Skeletal muscle tissue (tissue), 4 donors: ENCODE results near the gene SH2D3C. TPM values are rescaled to one million over a fixed set of nuclear protein-coding genes. Genes with fewer than 3 reads are reported as not detected.
"Not testable (repeated sequence)": the region's sequence is repeated elsewhere in the genome, so short reads cannot be mapped to it uniquely, and the experiment has no call there.

Experiments
- H3K27ac ChIP-seq: one replicate; pipeline ENCODE4 v1.7.0; 2013; ENCODE audit warnings: mild to moderate bottlenecking, low read depth, low read length, inconsistent platforms
- H3K27me3 ChIP-seq, 3 donors: one replicate each; pipeline ENCODE4 v1.7.0; 2013; ENCODE audit warnings: low read length in 3 of 3; ENCODE audit not compliant: control insufficient read depth in 3 of 3, insufficient read depth in 3 of 3
- H3K36me3 ChIP-seq, 3 donors: one replicate each; pipeline ENCODE4 v1.7.0; 2013; ENCODE audit warnings: low read length in 3 of 3; ENCODE audit not compliant: control insufficient read depth in 3 of 3, insufficient read depth in 3 of 3
- H3K4me1 ChIP-seq, 3 donors: one replicate each; pipeline ENCODE4 v1.7.0; 2013; ENCODE audit warnings: low read length in 3 of 3, mild to moderate bottlenecking in 3 of 3; ENCODE audit not compliant: control insufficient read depth in 3 of 3, insufficient read depth in 3 of 3
- H3K4me3 ChIP-seq, 3 donors: one replicate each; pipeline ENCODE4 v1.7.0; 2013; ENCODE audit warnings: low read length in 3 of 3
- H3K9ac ChIP-seq, 3 donors: one replicate each; pipeline ENCODE4 v1.7.0; 2013; ENCODE audit warnings: low read length in 3 of 3, mild to moderate bottlenecking in 3 of 3, moderate library complexity in 2 of 3, low read depth in 1 of 3
- H3K9me3 ChIP-seq, 3 donors: one replicate each; pipeline ENCODE4 v1.7.0; 2013; ENCODE audit warnings: low read length in 3 of 3; ENCODE audit not compliant: control insufficient read depth in 3 of 3
- total RNA-seq: library from RNA; depleted of rRNA; stranded (reverse); fragments of >200 nt; gene quantifications from one replicate; pipeline ENCODE4 v1.2.3, GENCODE V29; 2014
- donor health status: Osteomylitis.

SH2D3C gene
- total RNA-seq, 1 donor from 2014 or later, result 15.1 TPM

DNA sequence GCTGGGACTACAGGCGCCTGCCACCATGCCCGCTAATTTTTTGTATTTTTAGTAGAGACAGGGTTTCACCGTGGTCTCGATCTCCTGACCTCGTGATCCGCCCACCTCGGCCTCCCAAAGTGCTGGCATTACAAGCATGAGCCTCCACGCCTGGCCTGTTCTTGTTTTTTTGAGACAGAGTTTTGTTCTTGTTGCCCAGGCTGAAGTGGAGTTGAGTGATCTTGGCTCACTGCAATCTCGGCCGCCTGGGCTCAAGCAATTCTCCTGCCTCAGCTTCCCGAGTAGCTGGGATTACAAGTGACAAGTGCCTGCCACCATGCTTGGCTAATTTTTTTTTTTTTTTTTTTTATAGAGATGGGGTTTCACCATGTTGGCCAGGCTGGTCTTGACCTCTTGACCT lies 21.7 kb downstream of the SH2D3C start:
- H3K9ac ChIP-seq, H3K4me3 ChIP-seq, H3K9me3 ChIP-seq, H3K36me3 ChIP-seq, H3K27ac ChIP-seq: not testable (repeated sequence)
- Histone ChIP-seq H3K4me1 (peaks cover 8 to 14% (median 14%) of the 10 kb centered on the region in 3 donors), H3K27me3 (peaks cover 27 to 37% (median 29%) of the 10 kb centered on the region in 3 donors)

DNA sequence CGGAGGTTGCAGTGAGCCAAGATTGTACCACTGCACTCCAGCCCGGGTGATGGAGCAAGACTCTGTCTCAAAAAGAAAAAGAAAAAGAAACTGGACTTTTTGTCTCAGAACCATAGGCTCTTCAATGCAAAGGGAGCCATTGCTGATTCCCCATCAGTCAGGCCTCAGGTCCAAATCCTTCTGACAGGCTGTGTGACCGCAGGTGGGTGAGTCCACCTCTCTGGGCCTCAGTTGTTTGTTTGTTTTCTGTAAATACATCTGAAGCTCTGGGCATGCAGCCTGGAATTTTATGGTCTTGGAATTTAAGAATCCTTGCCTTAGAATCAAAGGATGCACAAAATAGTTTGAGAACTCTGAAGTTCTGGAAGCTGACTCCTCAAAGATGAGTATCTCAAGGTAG lies 22.2 kb downstream of the SH2D3C start:
- Histone ChIP-seq H3K9ac (no peak overlapping the region), H3K27me3 (peaks cover 27 to 37% (median 29%) of the 10 kb centered on the region in 3 donors), H3K27ac (no peak overlapping the region), H3K36me3 (no peaks in the 10 kb centered on the region), H3K4me3 (no peak overlapping the region), H3K4me1 (peaks cover 3 to 10% (median 9%) of the 10 kb centered on the region in 3 donors), H3K9me3 (no peaks in the 10 kb centered on the region)

DNA sequence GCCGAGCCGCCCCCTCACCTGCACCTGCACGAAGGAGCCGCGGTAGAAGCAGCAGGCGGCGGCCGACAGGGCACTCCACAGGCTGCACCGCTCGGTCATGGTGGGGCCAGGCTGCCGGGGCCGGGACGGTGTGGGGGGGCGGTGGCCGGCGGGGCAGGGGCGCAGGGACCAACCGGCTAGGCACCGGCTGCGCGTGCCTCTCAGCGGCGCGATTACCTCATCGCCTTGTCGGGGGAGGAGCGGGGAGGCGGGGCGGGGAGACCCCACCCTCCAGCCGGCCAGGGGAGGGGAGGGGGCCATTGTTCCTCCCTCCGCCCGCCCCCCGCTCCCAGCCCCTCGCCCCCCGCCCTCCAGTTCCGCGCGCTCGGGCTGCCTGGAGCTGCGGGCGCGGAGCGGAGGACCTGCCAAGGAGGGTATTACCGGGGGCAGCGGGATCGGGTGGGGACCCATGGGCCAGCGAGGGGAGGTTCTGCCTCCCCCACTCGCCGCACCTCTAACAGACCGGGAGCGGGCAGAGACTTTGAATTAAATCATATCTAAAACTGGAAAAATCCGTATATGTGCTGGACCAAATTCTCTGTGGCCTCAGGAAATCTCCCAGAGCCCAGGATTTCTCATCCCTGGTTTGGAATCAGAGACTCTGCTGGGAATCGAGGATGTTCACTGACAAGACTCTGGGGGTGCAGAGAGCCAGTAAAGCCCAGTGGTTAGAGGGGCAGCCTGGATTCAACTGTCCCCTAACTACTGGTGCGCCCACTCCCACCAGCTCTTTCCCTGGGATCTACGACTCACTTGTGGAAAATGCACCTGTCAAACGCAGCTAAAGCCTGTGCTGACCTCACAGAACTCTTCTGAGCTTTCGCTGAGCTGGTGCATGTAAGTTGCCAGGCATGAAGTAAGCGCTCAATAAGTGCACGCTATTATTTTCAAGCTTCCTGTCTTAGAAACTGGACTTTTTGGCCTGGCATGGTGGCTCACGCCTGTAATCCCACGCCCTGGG lies 23.1 kb downstream of the SH2D3C start:
- Histone ChIP-seq H3K4me3 (no peak overlapping the region), H3K9me3 (no peaks in the 10 kb centered on the region), H3K4me1 (peaks cover 0 to 7% (median 7%) of the 10 kb centered on the region in 3 donors), H3K27me3 (peaks cover 27 to 37% (median 27%) of the 10 kb centered on the region in 3 donors), H3K9ac (no peak overlapping the region), H3K36me3 (no peaks in the 10 kb centered on the region), H3K27ac (no peak overlapping the region)

DNA sequence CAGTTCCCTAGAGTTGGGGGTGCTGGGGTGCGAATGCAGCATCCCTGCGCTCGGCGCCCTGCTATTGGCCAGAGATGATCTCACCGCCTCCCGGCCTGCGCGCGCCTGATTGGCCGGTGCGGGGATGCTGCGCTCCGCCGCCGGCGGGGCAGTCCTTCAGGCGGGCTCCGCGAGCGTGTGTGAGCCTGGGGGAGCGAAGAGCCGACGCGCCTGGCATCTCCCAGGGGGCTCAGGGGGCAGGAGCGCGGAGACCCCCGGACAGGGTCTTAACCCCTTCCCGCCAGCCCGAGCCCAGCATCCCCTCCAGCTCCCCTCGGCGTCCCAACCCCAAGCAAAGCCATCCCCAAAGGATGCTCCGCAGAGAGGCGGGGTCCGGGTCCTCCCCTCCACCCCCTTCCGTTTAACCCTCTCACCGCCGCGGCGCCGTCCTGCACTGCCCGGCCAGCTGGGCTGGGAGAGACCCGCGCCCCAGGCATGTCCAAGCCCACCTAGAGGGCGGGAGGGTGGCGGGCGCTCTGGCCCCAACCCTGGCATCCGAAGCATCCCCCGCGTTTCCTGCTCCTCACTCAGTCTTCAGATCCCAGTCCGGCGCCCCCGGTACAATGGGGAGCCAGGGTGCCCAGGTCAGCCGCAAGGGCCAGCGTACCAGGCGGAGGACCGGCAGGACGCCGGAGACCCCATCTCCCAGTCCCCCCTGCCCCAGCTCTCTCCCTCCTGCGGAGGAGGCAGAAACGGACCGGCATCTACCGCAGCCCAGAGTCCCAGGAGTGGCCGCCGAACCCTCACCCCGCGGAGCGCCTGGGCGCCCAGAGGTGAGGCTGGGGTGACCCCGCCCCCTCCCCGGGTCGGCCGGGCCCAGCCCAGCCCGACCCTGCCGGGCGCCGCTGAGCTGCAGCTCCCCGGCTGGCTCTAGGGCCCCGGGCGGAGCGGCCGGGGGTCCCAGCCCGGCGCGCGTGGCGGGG lies 24.1 kb downstream of the SH2D3C start:
- peaks cover 0 to 7% (median 5%) of the 10 kb centered on the region in 3 donors for H3K4me1 ChIP-seq
- no peak overlapping the region for H3K9ac ChIP-seq
- no peak overlapping the region for H3K27ac ChIP-seq

DNA sequence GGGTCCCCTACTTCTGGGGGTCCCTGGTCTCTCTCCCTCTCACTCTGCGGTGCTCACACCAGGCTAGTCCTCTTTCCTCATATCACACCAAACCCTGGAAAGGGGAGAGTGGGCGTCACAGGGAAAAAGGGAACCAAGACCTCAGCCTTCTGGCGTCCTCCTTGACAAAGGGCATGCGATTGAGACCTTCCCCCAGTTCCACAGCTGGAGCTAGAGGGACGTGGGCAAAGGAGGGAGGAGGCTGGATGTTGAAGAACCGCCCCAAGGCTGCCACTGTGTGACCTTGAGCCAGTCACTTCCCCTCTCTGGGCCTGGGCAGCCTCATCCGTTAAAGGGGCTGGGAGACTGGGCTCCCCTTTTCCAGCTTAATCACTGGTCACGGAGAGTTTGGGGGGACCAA lies 24.8 kb downstream of the SH2D3C start:
- Histone ChIP-seq H3K4me1 (peaks cover 0 to 7% (median 5%) of the 10 kb centered on the region in 3 donors), H3K4me3 (no peak overlapping the region), H3K9ac (no peak overlapping the region), H3K36me3 (peaks cover 5 to 10% (median 10%) of the 10 kb centered on the region in 3 donors), H3K27ac (no peak overlapping the region), H3K9me3 (no peaks in the 10 kb centered on the region), H3K27me3 (peaks cover 23 to 37% (median 27%) of the 10 kb centered on the region in 3 donors)

More for the DNA sequence above, 24.1 kb downstream of the SH2D3C start:
- no peaks in the 10 kb centered on the region for H3K9me3 ChIP-seq
- H3K36me3 ChIP-seq, result peaks cover 2 to 4% (median 3%) of the 10 kb centered on the region in 3 donors
- peaks cover 27 to 37% (median 27%) of the 10 kb centered on the region in 3 donors for H3K27me3 ChIP-seq
- H3K4me3 ChIP-seq, result no peak overlapping the region

DNA sequence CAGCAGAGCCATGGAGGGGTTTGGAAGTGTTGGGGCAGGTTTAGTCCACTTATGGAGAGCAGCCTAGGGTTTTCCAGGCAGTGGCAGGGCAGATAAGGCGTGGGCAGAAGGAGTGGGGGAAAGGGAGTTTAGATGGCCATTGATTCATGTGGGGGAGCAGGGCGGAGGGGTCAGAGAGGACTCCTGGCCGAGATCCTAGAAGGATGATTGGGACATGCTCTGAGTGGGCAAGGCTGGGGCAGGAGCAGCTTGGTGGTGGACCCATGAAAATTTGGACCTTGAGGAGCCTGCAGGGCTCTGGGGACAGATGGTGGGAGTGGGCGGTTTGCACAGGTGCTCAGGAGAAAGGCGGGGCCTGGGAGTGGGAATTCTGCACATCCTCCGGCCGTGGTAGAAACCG lies 25.3 kb downstream of the SH2D3C start:
- H3K4me1 ChIP-seq, result peaks cover 0 to 7% (median 5%) of the 10 kb centered on the region in 3 donors
- no peak overlapping the region for H3K27ac ChIP-seq
- no peak overlapping the region for H3K9ac ChIP-seq

DNA sequence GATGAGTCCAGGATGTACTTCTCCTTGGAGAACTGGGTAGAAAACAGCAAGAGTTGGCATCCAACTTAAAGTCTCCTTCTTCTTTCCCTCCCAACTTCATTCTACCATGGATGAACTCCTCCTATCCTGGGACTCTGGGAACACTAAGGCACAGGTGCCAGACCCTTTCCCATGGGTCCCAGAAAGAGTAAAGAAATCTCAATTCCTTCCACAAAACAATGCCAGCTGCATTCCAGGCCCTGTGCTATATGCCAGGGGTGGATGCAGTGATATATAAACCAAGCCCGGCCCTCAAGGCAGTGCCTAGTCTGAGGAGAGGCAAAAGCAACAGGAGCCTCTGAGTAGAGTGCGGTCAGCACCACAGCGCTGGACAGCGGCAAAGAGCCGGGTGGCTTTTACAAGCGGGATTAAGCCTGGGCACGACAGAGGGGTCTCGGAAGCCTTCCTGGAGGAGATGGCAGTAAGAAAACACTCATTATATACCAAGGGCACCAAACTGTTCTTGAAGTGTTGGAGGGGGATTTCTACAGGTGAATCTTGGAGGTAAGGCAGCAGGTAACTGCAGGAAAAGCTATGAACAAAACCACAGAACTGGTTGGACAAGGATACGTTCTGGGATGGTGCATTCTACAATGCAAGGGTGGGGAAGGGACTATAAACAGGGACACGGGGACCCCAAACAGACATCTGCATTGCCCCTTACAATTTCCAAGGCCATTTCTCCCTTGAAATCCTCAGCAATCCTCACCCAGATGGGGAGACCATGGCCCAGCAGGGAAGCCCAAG lies 27.0 kb downstream of the SH2D3C start:
- H3K4me1 ChIP-seq, result peaks cover 0 to 7% (median 5%) of the 10 kb centered on the region in 3 donors
- no peak overlapping the region for H3K27ac ChIP-seq
- no peak overlapping the region for H3K4me3 ChIP-seq
- H3K9me3 ChIP-seq, result no peaks in the 10 kb centered on the region
- H3K27me3 ChIP-seq, result peaks cover 20 to 37% (median 27%) of the 10 kb centered on the region in 3 donors
- peaks cover 10 to 11% (median 10%) of the 10 kb centered on the region in 3 donors for H3K36me3 ChIP-seq
- no peak overlapping the region for H3K9ac ChIP-seq

More for the DNA sequence above, 25.3 kb downstream of the SH2D3C start:
- Histone ChIP-seq H3K4me3 (no peak overlapping the region), H3K9me3 (no peaks in the 10 kb centered on the region), H3K27me3 (peaks cover 20 to 37% (median 27%) of the 10 kb centered on the region in 3 donors), H3K36me3 (peaks cover 6 to 11% (median 10%) of the 10 kb centered on the region in 3 donors)

DNA sequence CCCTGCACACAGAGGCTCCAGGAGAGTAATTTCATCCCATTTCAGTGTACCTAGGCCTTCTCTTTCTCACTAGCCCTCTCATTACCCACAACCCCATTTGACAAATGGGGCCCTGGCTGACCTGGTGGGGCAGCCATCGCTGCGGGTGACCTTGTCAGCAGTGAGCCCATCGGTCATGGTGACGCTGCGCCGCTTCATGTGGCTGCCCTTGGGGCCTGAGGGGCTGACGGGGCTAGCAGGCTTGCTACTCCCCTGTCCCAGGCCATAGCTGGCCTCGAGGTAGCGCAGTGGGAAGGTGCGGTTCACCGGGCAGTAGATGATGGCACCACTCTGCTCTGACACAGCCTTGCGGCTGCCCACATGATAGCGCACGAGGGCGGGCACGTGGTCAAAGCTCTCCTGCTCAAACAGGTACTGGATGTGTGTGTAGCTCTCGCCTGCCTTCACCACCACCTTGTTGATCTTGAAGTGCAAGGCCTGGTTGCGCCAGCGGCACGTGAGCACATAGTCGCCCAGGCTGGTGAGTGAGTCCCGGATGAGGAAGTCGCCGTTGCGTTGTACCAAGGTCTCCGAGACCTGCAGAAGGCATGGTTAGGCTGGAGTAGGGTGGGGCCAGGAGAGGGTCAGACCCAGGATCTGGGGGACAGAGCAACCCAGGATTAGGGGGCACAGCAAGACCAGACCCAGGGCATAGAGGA lies 29.2 kb downstream of the SH2D3C start:
- no peak overlapping the region for H3K9ac ChIP-seq
- H3K4me3 ChIP-seq, result no peak overlapping the region
- H3K27ac ChIP-seq, result no peak overlapping the region
- H3K9me3 ChIP-seq, result no peaks in the 10 kb centered on the region
- peaks cover 0 to 5% (median 0%) of the 10 kb centered on the region in 3 donors for H3K4me1 ChIP-seq
- H3K36me3 ChIP-seq, result peaks cover 10 to 16% (median 14%) of the 10 kb centered on the region in 3 donors
- H3K27me3 ChIP-seq, result peaks cover 12 to 20% (median 18%) of the 10 kb centered on the region in 3 donors
